NCI-H1930 (cell line): Measurements from ENCODE around the gene CWC27.

ENCODE experiments used
- DNase-seq, 2 experiments: peaks; one replicate each; lab custom pipeline; 2025; lab: John Stamatoyannopoulos, UW

CWC27 gene, protein sequence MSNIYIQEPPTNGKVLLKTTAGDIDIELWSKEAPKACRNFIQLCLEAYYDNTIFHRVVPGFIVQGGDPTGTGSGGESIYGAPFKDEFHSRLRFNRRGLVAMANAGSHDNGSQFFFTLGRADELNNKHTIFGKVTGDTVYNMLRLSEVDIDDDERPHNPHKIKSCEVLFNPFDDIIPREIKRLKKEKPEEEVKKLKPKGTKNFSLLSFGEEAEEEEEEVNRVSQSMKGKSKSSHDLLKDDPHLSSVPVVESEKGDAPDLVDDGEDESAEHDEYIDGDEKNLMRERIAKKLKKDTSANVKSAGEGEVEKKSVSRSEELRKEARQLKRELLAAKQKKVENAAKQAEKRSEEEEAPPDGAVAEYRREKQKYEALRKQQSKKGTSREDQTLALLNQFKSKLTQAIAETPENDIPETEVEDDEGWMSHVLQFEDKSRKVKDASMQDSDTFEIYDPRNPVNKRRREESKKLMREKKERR

DNA sequence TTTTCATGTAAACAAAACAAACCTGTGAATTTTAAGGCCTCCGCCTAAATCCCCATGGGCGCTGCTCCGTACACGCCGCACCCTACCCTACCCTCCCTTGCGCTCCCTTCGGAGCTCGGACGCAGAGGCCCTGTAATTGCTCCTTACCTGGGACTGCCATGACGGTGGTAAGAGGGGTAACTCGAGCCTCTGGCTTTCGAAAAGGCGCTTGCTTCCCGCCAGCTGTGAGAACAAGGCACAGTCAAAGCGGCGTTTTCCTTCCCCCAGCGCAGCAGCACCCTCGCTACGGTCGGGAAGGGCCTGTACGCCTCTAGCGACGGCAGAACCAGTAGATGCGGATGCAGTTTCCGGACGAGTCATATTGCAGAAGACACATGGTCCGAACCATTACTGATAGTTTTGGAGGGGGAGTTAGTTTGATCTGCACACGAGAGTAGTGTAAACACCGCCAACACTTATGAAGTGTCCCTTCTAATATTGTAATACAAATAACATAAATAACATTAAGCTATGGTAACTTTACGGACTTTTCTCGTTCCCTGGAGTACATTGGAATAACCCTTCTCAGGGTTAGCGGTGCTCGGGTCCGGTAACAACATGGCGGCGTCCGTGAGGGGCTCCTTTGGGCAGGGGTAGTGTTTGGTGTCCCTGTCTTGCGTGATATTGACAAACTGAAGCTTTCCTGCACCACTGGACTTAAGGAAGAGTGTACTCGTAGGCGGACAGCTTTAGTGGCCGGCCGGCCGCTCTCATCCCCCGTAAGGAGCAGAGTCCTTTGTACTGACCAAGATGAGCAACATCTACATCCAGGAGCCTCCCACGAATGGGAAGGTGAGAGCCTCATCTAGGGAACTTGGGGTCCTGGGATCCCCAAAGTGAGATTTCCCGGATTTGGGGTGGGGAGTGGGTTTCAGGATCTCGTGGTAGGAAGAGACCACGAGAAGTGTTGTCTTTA is at the start of gene CWC27, which contains the start of gene SREK1IP1:
TSS of gene CWC27 (plus strand) at position 573 of the 955 bp plus-strand sequence. CDS start at position 790, 217 bp downstream.
TSS of gene SREK1IP1 (minus strand) at position 334 of the 955 bp plus-strand sequence. CDS start at position 160, 174 bp downstream.
- peak; percentile 66 to 70 for DNase-seq

DNA sequence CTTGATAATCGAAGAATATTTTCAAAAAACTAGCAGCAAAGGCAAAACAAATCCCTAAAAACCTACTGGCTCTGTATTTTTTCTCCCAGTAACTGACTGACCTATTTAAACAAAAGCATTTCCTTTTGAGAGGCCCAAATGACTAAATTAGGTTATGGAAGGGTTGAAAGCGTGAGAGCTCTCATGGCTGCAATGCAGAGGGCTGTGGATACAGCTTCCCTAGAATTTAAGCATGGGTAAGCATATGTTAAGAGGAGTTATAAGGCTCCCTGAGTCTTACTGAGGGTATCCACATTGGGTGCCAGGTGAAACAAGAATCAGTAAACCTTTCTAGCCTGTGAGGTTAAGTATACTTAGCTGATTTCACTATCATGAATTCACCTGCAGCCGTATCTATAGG is 46.1 kb upstream of the CWC27 start:
- DNase-seq, result no peak

DNA sequence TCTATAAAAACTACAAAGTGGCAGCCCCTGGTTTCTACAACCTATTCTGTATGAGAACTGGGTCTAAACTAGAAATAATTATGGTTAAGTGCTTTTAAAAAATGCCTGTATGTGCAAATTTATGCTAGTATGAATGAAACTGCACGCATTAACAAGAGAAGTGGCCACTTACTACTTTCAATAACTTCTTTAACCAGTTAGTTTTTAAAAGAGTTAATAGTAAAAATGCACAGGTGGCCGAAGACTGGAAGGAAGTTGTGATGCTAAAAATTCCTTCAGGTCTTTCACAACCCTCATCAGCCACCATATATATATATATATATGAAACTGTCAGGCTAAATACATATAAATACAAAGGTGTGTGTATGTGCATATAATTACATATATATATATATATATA is 41.6 kb upstream of the CWC27 start:
- DNase-seq, result no peak

DNA sequence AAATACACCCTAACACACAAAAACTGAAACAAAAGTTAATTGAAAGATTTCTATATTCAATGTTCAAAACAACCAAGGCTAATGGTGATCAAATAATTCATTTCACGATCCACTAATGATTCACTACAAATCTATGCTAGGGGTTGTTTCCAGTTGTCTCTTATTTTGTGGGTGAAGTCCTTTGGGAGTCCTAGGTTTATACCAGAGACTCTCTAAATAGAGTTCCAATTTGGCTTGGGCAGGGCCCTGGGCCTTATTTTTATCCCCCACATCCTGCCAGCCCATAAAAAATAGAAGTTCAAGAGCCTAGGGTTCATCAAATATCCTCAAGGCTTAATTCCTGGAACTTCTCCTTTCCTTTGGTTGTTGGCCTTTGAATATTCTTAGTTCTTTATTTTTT is 26.3 kb upstream of the CWC27 start:
- DNase-seq, result no peak

DNA sequence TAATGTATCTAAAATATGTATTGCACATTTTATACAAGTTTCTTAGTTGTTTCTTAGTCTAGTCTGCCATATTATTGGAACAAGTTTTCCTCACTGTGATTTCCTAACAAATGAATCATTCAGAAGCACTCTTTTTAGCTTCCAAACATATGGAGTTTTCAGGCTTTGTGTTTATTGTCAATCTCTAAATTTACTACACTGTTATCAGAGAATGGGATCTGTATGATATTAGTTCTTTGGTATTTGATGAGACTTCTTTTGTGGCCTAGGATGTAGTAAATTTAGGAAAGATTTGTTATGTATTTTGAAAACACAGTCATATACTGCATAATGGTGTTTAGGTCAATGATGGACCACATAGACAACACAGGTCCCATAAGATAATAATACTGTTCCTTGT is 25.9 kb upstream of the CWC27 start:
- no peak for DNase-seq

DNA sequence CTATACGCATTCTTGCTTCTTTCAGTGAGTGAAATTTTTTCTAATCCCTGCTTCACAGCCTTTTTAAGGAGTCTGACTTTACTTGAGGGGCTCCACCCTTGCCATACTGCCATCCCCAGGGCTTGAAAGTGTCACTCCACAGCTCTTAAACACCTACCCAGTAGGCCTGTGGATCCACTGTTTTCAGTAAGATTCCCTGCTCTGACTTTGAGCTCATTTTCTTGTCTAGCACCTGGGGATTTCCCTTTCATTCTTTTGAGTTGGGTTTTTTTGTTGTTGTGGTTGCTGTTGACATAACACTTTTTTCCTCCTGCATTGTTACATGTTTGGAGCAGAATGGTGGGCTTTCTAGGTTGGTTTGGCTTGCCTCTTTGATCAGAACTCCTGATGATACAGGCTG is 23.8 kb upstream of the CWC27 start:
- no peak for DNase-seq

DNA sequence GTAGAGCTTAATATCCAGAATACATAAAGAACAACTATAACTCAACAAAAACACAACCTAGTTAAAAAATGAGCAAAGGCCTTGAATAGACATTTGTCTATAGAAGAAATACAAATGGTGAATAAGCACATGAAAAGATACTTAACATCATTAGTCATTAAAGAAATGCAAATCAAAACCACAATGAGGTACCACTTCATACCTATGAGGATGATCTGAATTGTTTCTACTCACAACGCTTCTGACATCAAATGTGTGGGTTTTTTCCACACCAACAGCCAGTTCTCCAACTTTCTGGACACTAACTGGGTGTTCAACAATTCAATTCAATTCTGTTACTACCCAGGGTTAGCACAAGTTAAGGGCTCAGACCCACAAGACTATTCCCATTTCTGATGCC is 22.3 kb upstream of the CWC27 start:
- no peak for DNase-seq

DNA sequence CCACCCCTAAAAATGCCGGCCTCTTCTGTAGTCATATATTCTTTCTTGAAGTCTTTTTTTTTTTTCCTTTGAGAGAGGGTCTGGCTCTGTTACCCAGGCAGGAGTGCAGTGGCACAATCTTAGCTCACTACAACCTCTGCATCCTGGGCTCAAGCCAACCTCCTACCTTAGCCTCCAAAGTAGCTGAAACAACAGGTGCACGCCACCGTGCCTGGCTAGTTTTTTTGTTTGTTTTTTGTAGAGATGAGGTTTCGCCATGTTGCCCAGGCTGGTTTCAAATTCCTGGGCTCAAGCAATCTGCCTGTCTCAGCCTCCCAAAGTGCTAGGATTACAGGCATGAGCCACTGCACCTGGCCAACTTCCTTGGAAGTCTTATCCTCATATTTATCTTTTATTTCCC is 19.3 kb upstream of the CWC27 start:
- no peak for DNase-seq

DNA sequence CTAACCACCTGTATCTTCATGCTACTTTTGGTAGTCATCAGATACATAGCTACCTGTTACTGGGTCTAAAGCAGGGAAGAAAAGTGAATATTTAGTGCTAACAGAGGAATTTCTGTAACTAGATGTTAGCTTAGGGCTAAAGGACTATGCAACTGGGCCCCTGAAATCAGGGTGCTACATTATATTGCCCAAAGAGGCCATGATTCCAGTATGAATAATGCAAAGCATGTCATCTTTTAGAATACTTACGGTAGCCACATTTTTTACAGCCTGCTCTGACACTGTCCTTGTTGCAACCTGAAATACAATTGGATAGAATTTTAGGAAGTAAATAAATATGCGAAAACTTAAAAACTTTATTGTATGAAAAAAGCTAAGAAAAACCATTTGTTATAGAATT is 14.7 kb upstream of the CWC27 start:
- DNase-seq, result no peak

DNA sequence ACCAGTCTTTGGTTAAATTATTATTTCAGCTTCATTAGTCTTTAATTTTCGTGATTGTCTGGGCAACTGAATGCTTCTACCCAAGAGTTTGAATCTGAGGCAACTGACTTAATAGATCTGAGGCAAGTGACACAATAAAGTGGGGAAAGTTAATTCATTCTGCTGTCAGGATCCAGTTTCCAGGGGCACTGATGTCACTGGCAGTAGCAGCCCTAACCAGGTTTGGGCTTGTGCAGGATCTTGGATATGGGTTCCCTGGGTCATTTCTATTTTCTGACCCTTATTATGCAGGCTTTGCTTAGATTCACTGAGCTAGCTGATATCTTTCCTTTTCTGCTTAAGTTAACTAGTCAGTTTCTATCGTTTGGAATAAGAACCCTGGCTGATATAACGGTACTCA is 9.8 kb upstream of the CWC27 start:
- no peak for DNase-seq

DNA sequence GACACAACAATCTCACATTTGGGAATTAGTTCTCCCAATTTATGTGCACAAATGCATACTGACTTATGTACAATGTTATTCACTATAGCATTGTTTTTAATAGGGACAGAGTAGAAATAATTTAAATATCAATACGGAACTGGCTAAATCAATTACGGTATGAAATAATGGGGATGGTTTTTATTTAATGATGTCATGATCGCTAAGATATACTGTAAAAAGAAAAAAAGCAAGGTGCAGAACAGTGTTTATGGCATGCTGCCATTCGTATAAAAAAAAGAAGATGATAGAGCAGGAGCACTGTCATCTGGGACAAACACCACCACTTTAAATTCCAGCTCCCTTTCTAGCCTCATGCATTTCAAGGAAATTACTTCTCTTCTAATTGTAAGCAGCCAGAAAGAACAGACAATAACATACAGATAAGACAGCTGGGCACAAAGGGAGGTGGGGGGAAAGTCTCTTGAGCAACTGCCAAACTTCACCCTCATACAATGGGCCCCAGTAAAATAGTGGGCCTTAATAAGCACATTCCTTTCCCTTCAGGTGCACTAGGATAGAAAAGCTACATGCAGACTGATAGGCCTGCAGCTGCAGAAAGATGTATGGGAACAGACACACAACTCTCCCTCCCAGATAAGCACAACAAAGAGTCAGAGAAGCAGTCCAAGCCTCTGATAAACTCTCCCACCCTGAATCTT is 8.6 kb upstream of the CWC27 start:
- no peak for DNase-seq

DNA sequence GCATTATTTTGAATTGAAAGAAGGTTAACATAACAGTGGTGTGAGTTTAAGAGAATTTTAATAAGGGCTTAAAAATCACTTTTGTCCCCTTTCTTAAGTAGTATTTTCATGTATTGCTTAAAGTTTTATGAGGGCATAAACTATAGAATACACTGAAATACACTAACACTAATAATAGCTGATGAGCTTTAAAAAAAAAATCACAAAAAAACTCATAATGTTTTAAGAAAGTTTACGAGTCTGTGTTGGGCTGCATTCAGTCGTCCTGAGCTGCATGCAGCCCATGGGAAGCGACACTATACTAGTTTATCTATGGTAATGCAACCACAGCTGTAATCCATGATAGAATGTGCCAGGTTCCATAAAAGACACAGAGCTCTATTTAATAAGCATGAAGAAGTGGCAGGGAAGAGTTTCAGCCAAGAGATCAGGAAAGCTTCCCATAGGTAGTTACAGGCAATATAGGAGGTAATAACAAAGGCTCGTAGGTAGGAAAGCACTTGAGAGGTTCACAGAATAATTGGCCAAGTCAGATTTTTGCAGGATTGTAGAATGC is 4.7 kb upstream of the CWC27 start:
- no peak for DNase-seq

DNA sequence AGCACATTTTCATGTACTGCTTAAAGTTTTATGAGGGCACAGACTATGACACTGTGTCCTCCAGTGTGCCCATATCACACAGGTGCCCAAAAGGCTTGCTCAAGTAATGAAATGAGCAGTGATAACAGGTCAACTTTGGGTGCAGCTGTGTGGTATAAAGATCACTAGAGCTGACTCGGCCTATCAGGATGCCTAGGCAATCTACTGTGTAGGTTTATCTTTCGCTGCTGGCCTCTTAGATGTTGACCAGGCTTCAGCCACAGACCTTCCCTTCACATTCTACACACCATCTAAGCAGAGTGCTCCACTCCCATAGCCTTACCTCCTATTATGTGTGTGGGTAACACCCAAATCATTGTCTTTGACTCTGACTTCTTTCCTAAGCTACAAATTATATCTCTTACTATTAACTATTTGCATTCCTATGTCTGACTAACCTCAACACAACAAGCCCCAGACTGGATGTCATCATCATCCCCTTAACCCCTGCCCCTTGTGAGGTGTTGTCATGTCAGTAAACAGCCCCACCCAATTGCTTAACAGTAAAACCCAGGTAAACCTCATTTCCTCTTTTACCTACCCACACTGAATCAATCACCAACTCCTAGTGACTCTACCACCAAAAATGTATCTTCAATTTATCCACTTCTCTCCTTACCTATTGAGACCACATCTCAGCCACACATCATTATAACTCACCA is 2.8 kb upstream of the CWC27 start:
- no peak for DNase-seq

DNA sequence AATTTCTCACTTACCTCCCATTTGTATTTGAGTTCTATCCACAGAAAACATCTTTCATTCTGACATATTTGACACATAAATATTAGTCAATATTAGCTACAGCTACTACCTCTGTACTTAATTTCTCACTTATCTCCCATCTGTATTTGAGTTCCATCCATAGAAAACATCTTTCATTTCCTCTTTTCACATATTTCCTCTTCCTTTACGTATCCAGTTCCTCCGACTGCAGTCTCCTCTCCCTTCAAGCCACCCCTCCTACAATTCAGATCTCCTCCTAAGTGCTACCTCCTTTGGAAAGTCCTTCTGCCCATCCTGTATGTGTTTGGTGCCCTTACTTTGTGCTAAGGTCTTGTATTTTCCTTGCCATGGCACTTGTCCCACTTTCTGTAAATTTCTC is 1.8 kb upstream of the CWC27 start:
- DNase-seq, result no peak

DNA sequence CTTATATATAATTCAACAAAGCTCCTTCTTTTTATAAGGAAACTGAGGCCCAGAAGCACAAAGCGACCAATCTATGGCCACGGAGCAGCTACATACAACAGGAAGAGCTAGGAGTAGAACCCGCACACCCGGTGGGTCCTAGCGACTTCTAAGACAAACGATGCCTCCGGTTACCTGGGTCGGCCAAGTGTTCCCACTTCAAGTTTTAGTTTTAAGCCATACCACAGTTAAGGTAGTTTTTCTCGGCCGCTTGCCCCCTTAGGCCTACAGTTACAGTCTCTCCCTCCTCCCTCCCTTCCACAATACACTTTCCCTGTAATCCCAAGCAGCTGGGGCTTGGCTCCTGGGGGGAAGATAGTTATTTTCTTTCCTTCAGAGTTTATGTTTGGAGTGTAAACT is 772 bp upstream of the CWC27 start:
- DNase-seq, result no peak

DNA sequence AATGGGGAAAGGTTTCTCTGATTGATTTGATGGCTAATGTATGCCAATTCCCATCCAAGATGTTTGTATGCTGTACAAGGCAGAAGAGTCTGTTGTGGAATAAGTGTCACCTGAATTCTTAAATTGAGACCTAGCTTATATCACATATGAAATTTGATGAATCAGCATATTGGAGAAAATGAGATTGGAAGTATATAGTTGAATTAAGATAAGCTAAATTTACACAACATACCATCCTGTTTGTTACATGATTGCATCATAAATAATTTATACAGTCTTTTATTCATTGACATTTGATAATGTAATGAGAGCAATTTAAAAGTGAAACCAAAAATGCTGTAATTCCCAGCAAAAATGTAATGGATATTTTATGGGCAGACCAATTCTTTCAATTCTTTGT is 1.1 kb downstream of the CWC27 start:
- no peak for DNase-seq

DNA sequence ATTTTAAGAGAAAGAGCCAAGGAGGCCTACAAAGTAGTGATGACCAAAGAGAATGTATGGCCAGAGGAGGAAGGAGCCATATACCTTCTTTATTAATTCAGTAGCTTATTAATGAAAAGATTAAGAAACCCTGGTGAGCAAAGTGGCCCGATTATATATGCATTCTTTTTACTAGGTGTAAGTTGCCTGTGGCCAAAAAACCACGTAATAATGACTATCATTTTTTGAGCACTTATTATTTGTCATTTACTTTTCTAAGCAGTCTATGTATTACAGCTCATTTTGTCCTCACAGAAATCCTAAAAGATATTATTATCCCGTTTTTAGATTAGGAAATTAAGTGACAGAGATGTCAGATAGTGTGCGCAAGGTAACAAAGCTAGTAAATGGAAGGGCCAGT is 3.0 kb downstream of the CWC27 start:
- no peak for DNase-seq

DNA sequence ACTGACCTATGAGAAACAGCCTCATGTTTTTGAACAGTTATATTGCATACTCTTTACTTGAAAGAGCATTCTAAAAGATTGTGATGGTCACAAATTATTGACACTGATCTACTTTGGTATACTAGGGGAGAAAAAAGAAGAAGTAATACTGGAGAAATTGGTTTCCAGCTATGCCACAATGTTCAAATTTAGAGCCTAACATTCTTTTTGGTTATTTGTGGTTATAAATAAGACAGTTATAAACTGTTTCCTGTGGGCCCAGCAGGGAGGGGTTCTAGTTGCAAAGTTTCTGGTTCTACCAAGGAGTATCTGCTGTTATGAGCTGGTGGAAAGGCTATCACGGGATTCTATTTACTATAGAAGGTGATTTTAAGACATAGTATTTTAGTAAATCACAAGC is 4.8 kb downstream of the CWC27 start:
- no peak for DNase-seq

DNA sequence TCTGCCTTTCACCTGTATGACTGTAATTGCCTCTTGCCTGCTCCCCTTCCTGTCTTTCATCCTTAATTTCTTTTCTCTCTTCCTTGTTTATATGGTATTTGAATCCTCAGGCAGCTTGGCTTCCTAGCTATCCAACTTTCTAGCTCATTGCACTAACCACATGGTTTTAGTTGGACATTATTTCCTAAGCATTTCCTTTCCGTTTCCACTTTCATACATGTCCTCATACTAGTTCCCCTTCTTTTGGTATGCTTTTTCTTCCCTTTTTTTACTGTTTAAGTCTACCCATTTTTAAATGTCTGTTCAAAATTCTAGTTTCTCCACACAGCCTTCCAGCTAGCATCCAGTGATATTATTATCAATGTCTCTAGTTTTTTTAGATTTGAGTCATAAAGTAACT is 6.6 kb downstream of the CWC27 start:
- DNase-seq, result no peak

DNA sequence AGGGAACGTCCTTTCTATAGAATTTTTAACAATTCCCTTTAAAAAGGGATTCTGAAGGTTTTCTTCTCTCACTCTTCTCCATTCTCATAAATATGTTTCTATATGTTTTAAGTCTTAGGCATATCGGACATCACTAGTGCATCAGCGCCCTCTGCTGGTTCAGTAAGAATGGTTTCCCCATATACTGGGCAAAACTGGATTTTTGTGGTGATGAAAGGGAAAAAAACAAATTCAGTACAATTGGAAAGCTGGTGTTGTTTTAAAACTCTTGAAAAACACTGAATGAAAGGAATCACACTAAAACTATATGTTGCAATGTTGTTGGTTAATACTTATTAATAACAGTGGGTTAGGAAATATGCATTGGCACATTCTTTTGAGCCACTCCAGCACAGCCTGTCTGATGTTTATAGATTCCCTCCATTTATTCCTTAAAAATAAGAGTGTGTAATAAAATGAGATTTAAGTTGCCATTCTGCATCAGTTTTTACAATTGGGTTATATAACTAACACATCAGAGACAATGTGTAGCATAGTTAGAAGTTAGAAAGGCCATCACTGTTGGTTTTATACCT is 15.8 kb downstream of the CWC27 start:
- DNase-seq, result peak; percentile 18 to 57

DNA sequence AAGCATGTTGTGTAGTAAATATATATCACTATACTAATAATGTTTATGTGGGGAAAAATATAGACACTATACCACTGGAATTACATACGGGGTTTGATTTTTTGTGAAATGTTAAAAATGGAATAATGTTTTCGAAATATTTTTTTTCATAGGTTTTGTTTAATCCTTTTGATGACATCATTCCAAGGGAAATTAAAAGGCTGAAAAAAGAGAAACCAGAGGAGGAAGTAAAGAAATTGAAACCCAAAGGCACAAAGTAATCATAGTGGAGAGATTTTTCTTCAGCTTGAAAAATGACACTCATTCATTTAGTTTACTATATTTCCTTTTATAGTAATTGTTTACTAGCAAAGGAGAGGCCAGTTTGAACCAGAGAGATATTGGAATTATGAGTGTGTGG is 17.6 kb downstream of the CWC27 start:
- no peak for DNase-seq
